IPS-NIHi11 (cell line): ENCODE measurements around the gene GABRG3.

ENCODE experiments used
- DNase-seq: peaks from one replicate; pipeline ENCODE4 v3.0.0; 2012; ENCODE audit warnings: mixed read lengths, low spot score

The GABRG3 gene

DNA sequence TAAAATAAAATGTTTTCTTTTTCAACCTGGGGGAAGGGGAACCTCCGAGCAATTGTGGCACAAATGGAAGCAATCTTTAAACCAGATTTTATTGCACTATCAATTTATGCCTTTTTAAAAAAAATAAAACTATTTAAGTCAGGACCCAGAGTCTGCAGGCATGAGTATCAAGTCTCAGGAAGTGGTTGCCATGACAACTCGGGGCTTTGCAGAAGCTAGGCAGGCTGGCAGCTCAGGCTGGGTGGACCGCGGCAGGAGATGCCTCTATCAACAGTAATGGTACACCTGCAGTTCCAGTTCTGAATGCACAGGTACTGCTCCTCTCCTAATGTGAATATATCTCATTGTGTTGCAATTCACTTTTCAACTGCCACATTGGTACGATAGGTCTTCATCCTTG, 447.7 kb downstream of the GABRG3 start:
- peak; percentile 52 for DNase-seq

DNA sequence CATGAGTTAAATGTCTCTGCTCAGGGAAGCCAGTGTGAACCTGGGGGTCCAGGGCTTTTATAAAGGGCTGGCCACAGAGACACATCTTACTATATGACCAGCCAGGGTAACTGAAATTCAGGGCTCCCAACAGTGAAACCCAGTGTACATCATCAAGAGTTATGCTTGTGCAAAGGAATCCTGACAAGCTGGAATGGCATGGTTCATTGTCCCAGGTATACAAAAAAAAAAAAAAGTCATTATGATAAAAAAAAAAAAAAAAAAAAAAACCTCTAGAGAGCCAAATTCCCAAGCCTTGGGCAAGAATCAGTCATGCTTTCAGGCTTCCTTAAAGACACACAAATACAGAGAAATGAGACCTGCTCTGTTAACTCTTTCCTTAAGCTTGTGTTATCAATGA, 452.0 kb downstream of the GABRG3 start:
- no peak for DNase-seq

DNA sequence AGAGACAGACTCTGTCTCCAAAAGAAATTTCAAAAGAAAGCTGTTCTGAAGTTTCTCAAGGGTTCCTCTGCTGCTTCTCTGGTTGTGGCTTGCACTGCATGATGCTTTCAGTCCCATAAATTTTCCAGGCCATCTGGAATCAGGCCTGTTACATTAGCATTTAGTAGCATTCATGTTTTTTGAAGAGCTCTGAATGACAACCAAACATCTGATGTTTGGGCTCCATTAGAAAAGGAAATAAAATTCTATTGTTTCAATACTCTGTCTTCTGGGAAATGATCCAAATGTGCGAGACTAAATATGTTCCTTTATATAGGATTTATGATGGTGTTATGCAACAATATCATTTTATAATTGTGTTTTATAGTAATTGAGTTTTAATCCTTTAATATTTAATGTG, 455.8 kb downstream of the GABRG3 start:
- DNase-seq, result no peak

- DNase-seq, result no peak
These were observed 456.3 kb downstream of the GABRG3 start for GRCh38 chr15:27427276-27427675.

GRCh38 chr15:27428151-27428550, 457.2 kb downstream of the GABRG3 start:
- no peak for DNase-seq

DNA sequence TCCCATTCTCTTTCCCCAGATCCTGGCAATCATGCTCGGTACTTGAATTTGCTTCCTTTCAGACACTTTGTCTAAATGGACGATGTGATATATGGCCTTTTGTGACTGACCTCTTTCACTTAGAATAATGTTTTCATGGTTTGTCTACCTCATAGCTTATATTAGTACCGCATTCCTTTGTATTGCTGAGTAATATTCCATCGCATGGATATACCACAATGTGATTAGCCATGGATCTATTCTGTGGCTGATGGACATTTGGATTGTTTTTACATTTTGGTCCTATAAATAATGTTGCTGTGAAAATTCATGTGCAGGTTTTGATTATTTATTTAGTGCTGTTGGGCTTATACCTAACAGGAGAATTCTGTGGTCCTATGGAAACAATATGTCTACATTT, 458.6 kb downstream of the GABRG3 start:
- no peak for DNase-seq

GRCh38 chr15:27433604-27434003, 462.6 kb downstream of the GABRG3 start:
- DNase-seq, result no peak

- no peak for DNase-seq
These were observed 467.7 kb downstream of the GABRG3 start for GRCh38 chr15:27438403-27439375.

DNA sequence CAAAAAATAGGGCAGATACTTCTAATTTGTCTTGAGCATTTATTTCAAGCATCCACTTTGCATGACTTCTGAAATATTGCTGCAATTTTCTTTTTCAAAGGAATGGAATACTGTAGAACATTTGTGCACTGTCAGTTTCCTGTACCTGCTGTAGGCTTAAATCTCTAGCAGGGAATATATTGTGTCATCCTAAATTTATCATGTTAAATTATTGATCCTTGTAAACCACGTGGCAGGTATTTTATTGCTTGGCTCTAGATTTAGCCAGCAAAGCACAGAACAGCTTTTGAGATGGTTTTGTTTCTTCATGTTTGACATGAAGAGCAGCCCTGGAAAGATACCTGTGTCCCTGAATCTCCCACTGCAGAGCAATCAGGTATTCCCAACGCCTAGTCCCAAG, 470.1 kb downstream of the GABRG3 start:
- DNase-seq, result no peak

DNA sequence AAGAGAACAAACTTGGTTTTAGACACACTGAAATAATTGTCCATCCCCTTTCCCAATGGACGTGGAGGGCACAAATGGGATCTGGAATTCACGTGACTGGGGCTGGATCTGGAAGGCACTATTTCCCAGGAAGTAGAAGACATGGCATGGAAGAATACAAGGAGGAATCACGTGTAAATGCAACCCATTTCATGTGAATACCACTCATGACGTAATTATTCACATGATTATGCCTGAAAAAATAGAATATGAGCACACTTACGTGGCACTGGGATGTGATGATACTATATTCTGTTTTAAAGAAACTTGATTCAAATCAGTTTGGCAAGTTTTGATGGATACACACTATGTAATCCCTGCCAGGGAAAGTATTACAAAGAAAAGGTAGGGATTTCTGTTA, 477.3 kb downstream of the GABRG3 start:
- DNase-seq, result no peak

GRCh38 chr15:27448986-27449385, 478.0 kb downstream of the GABRG3 start:
- DNase-seq, result no peak

DNA sequence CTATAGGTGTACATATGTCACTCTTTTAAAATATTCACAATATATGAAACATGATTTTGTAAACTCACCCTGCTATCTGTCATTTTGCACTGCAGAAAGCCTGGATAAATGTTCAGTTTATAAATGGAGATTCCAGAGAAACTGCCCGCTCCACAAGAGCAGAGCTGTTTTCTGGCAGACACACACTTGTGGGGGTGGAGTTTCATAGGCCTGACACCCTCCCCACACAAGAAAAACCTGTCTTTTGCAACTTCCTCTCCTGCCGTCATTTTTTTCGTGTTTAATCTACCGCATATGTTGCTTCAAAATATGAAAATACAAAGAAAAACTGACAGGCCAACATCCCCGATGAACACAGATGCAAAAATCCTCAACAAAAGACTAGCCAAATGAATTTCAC, 479.0 kb downstream of the GABRG3 start:
- DNase-seq, result no peak

GRCh38 chr15:27454281-27455075, 483.5 kb downstream of the GABRG3 start:
- DNase-seq, result no peak

GRCh38 chr15:27456807-27457206, 485.8 kb downstream of the GABRG3 start:
- no peak for DNase-seq

GRCh38 chr15:27457766-27458165, 486.8 kb downstream of the GABRG3 start:
- no peak for DNase-seq

GRCh38 chr15:27458345-27459084, 487.5 kb downstream of the GABRG3 start:
- DNase-seq, result no peak

DNA sequence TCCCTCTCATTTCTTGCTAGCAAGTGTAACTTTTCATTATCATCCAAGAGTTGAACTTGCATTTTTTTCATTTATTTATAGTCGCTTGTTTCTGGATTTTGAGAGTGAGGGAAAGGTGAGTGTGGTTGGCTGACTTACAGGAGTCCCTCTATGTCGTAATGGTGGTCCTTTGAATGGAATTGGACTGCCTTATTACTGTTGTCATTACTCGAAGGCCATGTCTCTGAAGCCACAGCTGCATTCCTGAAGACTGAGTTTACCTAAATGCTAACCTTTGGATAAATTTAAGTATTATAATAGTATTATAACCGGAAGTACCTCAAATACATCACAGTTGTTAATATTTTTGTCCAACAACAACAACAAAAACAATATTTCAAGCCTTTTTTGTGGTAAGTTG, 488.9 kb downstream of the GABRG3 start:
- DNase-seq, result no peak

DNA sequence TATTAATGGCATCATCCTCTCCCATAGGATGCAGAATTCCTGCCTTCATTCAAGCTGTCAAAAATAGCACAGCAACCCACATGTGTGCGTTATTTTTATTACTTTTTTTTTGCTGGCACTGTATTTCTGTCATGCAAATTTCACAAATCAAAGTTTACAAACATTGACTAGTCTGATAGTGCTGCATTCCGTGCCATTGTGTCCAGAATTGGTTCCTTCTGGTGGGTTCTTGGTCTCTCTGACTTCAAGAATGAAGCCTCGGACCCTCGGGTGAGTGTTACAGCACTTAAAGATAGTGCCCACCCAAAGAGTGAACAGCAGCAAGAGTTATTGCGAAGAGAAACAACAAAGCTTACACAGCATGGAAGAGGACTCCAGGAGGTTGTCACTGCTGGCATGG, 490.2 kb downstream of the GABRG3 start:
- DNase-seq, result no peak

- no peak for DNase-seq
These were observed 492.6 kb downstream of the GABRG3 start for GRCh38 chr15:27463525-27464088.

DNA sequence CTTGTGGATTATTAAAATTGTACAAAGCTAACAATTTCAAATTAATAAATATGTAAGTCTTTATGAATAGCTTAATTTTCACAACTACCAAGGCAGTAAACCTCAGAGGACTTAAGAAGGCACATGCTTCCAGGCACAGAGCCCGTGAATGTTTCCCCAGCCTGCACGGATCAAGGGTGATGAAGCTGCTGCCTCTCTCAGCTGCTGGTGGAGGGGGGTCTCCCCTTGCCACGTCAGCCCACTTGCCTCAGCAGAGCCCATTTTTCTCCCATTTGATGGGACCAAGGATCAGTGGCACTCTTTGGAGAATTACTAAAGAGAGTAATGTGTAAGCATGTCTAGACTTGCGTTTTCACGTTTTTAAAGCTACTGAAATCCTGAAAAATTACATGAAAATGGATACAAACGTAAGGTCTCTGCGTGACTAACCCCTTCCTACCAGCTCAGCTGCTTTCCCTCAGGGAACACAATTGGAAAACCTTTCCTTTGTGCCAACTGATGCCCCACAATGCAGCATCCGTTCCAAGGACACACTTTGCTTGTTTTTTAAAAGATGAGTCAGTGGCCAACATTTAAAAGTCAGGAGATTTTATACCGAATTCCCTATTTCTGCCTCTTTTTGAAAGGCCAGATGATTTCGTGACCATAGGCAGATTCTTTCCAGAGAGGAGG, 494.1 kb downstream of the GABRG3 start:
- DNase-seq, result no peak

DNA sequence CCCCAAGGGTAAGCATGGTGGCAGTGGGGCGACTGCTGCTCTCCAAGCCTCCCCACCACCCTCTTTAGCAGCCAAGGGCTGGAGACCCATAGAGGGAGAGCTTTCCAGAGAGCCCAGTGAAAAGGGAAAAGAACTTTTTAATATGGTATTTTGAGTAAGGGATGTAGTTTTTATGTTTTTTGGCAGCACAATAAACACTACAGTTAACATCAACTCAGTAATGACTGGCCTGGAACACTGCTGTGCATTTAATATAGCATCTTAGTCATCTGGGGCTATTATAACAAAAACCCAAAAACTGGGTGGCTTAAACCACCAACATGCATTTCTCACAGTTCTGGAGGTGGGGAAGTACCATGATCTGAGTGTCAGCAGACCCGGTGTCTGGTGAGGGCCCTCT, 495.8 kb downstream of the GABRG3 start:
- no peak for DNase-seq
